Superior temporal gyrus (tissue), 1 donor: ENCODE results near the gene PVRIG.
A peak's percentile ranks its signal among the peaks of the same experiment; 100 is the strongest.
"Not testable (repeated sequence)": the region's sequence is repeated elsewhere in the genome, so short reads cannot be mapped to it uniquely, and the experiment has no call there.

ENCODE experiments used
- DNase-seq: peaks from one replicate; pipeline ENCODE4 v3.0.0-alpha.2; 2016; ENCODE audit errors: extremely low spot score

Gene PVRIG

DNA sequence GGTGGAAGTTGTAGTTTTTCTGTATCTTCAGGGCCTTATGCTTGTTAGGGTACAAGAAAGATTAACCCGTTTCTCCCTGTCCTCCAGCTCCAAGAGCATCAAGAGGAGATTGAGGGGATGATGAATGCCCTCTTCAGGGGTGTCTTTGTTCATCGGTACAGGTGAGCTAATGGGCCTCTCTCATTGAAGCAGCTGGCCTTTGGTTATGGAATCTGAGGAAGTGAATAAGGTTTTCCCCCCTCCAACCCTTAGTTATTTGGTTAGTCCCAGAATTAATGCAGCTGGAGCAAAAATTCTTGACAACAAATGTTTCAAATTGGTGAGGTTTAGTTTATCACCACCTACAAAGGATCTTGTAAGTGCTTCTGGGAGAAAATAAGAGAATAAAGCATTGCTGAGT, 24.5 kb upstream of the PVRIG start:
- DNase-seq: no peak

DNA sequence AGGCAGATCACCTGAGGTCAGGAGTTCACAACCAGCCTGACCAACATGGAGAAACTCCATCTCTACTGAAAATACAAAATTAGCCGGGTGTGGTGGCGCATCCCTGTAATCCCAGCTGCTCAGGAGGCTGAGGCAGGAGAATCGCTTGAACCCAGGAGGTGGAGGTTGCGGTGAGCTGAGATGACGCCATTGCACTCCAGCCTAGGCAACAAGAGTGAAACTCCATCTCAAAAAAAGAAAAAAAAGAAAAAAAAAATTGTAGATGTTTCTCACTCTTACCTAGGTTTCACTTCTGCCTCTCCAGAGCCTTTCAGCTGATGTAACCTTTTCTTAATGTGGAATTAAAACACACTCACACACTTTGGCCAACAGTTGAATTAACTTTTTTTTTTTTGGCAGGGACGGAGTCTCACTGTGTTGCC, 23.8 kb upstream of the PVRIG start:
- DNase-seq: not testable (repeated sequence)

DNA sequence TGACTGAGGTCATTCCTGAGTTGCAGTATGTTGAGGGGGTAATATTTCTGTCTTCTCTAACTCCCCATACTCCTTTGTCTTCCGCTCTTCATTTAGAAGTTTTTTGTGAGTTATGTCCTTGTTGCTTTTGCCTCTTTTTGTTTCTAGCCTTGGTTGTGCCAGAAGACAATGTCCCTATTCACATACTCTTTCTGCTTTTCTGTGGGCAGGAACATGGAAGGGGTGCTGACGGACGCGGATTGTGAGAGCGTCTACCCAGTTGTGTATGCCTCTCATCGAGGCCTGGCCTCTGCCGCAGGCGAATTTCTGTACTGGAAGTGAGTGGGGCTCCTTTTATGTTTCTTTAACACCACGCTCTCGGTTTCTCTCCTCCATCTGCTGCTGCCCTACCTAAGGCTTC, 21.5 kb upstream of the PVRIG start:
- no peak for DNase-seq

DNA sequence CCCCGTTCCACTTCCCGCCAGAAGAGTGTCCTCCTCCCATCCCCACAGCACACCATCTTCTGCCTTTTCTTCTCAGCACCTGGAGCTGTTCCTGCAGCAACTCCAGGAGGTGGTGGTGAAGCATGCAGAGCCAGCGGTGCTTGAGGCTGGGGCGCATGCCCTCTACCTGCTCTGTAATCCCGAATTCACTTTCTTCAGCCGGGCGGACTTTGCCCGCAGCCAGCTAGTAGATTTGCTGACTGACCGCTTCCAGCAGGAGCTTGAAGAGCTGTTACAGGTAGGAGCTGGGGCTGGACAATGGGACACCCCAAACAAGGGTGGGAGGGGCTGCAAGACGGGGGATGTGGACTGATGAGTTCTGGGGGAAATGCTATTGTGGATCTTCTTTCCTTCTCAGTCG, 19.1 kb upstream of the PVRIG start:
- no peak for DNase-seq

DNA sequence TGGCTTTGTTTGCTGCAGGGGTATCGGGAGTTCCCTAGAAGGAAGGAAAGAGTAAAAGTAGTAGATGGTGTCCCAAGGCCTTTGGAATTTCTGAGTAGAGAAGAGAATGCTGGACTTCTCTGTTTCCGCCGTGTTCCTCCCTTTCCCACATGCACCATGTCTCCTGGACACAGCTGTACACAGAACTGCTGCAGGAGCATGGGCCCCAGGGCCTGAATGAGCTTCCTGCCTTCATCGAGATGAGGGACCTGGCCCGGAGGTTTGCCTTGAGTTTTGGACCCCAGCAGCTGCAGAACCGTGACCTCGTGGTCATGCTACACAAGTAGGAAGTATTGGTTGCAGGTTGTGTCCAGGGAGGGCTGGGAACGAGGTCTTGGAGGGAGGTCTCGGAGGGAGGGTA, 15.3 kb upstream of the PVRIG start:
- no peak for DNase-seq

DNA sequence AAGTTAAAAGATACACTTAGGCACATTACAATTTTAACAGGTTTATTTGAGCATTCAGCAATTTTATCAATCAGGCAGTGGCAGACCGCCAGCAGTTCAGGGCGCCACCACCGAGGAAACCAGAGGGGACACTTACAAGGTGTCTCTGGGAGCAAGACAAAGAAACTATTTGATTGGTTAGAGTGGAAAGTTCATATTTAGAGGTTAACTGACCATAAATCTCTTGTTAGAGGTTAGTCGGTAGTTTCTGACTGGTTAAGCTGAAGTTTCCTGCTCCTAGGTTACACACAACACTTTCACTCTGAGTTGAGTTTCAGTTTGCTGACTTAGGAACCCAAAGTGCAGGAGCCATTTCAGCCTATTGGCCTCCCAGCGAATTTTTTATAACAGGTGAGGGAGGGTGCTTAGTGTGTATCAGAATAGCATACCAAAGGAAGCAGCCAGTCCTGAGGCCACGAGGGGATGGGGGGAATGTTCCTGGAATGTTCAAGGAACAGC, 10.8 kb upstream of the PVRIG start:
- DNase-seq: no peak

DNA sequence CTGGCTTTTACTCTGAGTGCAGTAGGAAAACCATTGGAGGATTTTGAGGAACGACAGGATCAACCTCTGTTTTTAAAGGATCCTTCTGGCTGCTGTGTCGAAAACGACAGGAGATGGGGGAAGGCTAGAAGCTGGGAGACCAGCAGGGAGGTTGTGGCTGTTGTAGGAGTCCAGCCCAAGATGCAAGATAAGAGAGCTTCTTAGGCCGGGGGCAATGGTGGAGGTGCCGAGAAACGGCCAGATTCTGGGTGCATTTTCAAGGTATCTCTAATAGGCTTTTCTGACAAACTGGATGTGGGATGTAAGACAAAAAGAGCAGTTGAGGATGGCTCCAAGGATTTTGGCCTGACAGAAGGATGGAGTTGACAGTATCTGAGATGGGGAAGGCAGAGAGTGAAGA, 10.3 kb upstream of the PVRIG start:
- DNase-seq: no peak

DNA sequence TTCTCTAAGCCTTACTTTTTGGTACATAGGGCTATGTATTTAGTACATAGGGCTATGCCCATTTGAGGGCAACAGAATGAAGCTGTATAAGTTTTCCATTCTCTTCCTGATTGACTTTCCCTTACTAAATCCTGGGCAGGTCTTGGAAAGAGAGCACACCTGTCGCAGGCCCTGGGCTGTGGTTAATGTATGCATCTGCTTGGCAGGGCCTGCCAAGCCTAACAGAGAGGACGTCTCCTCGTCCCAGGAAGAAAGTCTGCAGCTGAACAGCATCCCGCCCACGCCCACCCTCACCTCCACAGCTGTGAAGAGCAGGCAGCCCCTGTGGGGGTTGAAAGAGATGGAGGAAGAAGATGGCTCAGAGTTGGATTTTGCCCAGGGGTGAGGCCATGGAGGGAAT, 8.9 kb upstream of the PVRIG start:
- DNase-seq: no peak

DNA sequence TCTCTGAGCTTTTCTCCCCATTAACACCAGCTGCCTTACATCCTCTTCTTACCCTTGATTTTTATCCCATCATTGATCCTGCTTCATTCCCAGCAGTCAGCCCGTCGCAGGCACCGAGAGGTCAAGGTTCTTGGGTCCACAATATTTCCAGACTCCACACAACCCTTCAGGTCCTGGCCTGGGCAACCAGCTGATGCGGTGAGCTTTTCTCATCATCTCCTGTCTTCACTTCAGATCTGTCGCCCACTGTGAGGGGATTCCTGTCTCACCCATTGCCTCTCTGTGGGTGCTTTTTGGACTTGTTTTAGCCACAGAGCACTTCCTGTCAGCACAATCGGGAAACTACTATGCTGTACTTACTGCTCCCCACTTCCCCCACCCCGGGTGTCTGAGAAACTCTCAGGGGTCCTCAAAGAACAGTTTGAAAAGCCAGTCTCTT, 8.4 kb upstream of the PVRIG start:
- no peak for DNase-seq

DNA sequence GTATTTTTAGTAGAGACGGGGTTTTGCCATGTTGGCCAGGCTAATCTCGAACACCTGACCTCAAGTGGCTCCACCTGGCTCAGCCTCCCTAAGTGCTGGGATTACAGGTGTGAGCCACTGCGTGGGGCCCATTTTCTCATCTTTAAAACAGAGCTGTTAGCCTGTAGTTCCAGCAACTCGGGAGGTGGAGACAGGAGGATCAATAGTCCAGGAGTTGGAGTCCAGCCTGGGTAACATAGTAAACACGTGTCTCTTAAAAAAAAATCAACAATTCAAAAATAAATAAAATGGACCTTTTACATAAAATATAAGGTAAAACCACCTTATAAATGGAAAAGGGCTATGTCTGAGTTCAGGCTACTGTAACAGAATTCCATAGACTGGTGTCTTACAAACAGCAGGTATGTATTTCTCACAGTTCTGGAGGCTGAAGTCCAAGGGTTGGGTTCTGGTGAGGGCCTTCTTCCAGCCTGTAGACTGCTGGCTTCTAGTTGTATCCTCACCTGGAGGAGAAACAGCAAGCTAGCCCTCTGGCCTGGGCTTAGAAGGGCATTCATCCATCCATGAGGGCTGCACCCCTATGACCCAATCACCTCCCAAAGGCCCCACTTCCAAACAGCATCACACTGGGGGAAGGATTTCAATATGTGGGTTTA, 7.0 kb upstream of the PVRIG start:
- no peak for DNase-seq

DNA sequence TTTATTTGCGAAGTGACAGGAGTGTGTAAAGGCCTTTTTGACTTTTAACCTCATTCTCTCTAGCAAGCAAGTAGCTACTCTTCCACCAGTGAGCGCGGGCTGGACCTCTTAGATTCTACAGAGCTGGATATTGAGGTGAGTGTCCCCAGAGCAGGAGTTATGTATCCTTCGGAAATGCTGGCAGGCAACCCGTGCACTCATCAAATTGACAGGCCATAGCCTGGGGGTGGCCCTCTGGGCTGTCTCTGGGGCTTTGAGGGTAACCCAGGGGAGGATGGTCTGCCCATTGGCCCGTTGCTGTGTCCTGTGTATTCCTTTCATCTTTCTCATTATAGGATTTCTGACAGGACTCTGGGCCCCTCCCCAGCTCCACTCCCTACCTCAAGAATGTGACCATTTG, 6.1 kb upstream of the PVRIG start:
- no peak for DNase-seq

DNA sequence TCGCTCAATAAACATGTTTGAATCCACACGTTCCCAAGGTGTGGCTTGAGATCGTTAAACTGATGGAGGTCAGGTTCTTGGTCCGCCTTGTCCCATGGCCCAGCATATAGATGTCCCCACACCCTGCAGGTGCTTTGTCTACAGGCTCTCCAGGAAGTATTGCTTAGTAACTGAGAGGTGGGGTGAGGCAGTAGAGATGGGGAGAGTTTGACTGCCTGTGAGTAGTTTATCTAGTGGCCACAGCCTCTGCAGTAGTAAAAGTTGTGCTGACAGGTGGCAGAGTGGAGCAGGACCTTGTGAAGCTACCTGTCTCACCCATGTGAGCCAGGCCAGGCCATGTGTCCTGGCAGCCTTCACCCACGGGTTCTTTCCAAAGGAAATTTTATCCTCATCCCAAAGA, 5.4 kb upstream of the PVRIG start:
- DNase-seq: not testable (repeated sequence)

DNA sequence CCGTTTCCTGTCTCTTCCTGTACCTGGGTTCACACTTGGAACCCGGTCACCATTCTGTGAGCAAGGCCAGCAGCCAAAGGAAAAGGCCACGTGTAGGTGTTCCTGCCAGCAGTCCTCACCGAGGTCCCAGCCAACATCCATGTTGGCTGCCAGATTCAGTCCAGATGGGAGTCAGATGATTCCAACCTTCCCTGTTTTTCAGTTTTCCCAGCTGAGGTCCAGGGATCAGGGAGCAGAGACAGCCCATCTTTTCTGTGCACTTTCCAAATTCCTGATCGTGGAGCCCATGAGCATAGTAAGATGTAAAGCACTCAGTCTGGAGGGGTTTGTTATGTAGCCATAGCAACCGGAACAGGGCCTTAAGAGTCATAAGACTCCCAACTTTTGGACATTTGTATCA, 3.9 kb upstream of the PVRIG start:
- DNase-seq: peak; percentile 36

DNA sequence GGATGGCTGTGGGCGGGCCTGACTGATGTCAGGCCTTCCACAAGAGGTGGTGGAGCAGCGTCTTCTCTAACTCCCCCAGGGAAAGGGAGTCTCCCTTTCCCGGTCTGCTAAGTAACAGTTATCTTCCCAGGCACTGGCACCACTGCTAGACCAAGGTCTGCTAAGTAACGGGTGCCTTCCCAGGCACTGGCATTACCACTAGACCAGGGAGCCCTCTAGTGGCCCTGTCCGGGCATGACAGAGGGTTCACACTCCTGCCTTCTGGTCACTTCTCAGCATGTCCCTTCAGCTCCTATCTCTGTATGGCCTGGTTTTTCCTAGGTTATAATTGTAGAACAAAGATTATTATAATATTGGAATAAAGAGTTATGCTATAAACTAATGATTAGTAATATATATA, 1.8 kb upstream of the PVRIG start:
- not testable (repeated sequence) for DNase-seq

DNA sequence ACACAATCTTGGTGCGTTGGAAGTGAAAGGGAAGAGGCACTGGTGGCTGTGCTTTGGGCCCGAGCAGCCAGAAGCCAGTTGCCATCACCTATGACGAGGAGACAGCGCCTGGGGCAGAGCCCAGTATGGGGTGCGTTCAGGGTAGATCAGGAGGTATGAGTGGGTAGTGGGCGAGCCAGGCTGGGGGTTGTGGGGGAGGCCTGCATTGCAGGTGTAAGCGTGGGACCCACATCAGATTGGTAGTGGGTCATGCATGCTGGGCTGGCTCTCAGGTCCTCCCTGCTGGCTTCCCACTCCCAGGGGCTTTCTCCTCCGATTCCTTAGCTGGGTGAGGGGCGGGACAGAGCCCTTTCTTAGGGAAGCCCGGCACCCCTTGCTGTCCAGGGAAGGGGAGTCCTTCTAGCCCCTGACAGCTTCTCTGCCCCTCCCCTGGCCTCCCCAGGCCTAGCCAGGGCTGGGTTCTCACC, 445 bp upstream of the PVRIG start:
- no peak for DNase-seq

DNA sequence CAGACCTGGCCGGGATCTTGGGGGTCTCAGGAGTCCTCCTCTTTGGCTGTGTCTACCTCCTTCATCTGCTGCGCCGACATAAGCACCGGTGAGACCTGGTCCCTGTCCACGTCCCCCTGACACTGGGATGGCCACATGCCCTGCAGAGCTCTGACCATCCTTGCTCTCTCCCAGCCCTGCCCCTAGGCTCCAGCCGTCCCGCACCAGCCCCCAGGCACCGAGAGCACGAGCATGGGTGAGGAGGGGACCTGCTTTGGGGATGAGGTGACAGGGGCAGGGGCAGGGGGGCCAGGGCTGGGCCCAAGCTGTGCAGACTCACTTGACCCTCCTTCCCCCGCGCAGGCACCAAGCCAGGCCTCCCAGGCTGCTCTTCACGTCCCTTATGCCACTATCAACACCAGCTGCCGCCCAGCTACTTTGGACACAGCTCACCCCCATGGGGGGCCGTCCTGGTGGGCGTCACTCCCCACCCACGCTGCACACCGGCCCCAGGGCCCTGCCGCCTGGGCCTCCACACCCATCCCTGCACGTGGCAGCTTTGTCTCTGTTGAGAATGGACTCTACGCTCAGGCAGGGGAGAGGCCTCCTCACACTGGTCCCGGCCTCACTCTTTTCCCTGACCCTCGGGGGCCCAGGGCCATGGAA, 959 bp downstream of the PVRIG start:
- DNase-seq: no peak

DNA sequence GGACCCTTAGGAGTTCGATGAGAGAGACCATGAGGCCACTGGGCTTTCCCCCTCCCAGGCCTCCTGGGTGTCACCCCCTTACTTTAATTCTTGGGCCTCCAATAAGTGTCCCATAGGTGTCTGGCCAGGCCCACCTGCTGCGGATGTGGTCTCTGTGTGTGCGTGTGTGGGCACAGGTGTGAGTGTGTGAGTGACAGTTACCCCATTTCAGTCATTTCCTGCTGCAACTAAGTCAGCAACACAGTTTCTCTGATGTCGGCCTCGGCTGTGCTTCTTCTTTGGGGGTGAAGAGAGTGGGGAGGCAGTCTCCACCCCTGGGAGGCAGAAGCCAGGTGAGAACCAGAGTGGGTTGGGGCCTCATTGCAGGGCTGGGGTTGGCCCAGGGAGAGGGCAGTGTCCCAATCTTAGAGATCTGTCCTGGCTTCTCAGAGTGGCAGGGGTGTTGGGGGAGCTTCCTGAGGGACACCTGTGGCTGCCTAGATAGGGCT, 1.5 kb downstream of the PVRIG start:
- no peak for DNase-seq

DNA sequence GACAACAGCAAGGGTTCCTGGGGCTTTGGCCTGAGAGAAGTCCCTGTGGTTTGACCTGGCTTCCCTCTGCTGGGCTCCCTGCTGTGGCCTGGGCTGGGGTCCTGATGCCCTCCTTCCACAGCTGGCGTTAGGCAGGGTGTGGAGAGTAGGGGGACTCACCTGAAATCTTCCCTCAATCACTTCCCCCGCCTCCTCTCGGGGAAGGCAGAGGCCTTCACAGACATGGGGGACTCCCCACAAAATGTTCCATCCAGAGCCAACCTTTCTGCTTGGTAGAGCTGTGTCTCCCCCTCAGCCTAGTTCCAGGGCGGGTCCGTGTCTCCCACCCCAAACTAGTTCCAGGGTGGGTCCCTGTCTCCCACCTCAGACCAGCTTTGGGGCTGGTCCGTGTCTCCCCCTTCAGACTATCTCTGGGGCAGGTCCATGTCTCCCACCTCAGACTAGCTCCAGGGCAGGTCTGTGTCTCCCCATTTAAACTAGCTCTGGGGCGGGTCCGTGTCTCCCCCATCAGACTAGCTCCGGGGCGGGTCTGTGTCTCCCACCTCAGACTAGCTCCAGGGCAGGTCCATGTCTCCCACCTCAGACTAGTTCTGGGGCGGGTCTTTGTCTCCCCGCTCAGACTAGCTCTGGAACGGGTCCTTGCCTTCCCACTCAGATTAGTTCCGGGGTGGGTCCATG, 2.2 kb downstream of the PVRIG start:
- DNase-seq: no peak

DNA sequence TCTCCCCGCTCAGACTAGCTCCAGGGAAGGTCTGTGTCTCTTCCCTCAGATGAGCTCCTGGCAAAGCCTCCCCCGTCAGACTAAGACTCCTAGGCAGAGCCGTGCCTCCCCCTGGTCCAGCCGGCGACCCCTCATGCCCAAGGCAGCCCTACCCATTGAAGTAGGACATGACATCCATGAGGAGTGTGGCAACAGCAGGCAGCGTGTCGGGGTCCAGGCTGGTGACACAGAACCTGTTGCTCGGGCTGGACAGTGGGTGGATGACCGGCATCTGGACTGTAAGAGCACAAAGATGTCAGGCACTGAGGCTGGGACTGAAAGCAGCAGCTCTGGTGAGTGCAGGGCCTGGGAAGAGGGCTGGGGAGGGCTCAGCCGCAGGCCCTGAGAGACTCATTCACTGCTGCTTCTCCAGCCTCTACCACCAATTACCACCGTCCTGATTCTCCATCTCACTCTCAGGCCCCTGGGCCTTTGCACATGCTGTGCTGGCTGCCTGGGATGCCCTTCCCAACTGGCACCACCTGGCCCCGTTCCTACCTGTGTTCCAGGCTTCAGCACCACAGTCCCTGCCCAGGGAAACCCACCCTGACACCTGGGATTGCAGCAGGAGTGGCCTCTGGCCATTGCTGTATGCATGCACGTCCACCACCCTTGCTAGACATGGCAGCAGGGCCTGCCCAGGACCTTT, 2.8 kb downstream of the PVRIG start:
- DNase-seq: no peak

DNA sequence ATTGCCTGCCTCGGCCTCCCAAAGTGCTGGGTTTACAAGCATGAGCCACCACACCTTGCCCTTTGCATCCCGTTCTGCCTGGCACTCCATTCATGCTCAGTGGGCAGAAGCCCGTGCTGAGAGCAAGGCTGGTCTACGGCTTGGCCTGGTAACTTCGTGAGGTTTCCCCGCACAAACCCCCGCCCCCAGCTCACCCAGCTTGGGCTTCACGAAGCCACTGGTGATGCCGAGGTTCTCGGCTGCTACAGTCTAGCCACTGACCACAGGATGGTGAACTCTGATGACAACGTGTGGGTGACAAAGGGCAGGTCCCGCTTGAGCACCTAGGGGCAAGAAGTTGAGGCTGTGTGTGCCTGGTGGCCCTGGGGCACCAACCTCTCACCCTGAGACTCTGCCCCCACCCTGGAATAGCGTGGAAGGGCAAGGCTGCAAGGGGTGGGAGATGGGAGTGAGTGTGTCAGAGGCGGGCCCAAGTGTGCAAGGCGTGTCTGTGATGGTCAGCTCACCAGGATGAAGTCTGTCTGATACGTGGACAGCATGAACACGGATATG, 3.7 kb downstream of the PVRIG start:
- not testable (repeated sequence) for DNase-seq

DNA sequence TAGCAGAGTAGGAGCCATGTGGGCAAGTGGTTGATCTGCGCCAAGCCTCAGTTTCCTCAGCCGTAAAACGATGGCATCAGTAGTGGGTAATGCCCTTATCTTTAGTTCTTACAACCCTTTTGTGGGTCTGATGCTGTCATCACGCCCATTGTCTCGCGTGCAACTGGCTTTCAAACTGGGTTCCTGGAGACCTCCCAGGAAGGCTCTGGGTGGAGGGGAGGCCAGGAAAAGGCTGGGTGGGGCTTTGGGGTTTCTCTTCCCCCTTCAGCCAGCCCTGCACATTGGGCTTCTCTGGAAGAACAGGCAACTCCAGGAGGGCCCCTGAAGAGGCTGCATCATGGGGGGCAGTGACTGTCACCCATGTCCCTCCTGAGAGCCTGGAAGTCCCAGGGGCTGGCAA, 5.1 kb downstream of the PVRIG start:
- DNase-seq: not testable (repeated sequence)
